Ishikawa (cell line): ENCODE data around the gene SEMA5A.

Source experiments
- CREB1 ChIP-seq: IDR thresholded peaks from 2 replicates; pipeline ENCODE4 v1.6.1; 2012; ENCODE audit warnings: low read depth
- EGR1 ChIP-seq: IDR thresholded peaks from 2 replicates; pipeline ENCODE4 v1.6.1; 2012
- EP300 ChIP-seq: IDR thresholded peaks from 2 replicates; pipeline ENCODE4 v1.6.1; 2012; ENCODE audit warnings: borderline replicate concordance
- NFIC ChIP-seq: IDR thresholded peaks from 2 replicates; pipeline ENCODE4 v1.6.1; 2012
- RAD21 ChIP-seq: IDR thresholded peaks from 2 replicates; pipeline ENCODE4 v1.6.1; 2012; ENCODE audit warnings: low read depth
- TAF1 ChIP-seq: IDR thresholded peaks from 2 replicates; pipeline ENCODE4 v1.6.1; 2012; ENCODE audit warnings: low read depth, mild to moderate bottlenecking
- TCF12 ChIP-seq: IDR thresholded peaks from 2 replicates; pipeline ENCODE4 v1.6.1; 2012; ENCODE audit warnings: low read depth
- TEAD4 ChIP-seq: IDR thresholded peaks from 2 replicates; pipeline ENCODE4 v1.6.1; 2012
- YY1 ChIP-seq: IDR thresholded peaks from 2 replicates; pipeline ENCODE4 v1.6.1; 2012; ENCODE audit warnings: low read depth
- ZBTB7A ChIP-seq: IDR thresholded peaks from 2 replicates; pipeline ENCODE4 v1.6.1; 2012; ENCODE audit warnings: low read depth
- TF ChIP-seq, protein P1 (sequence below): IDR thresholded peaks from 2 replicates; pipeline ENCODE4 v1.6.1; 2012
- TF ChIP-seq, protein P2 (sequence below): IDR thresholded peaks from 2 replicates; pipeline ENCODE4 v1.6.1; 2012; ENCODE audit warnings: low read depth, mild to moderate bottlenecking

DNA sequence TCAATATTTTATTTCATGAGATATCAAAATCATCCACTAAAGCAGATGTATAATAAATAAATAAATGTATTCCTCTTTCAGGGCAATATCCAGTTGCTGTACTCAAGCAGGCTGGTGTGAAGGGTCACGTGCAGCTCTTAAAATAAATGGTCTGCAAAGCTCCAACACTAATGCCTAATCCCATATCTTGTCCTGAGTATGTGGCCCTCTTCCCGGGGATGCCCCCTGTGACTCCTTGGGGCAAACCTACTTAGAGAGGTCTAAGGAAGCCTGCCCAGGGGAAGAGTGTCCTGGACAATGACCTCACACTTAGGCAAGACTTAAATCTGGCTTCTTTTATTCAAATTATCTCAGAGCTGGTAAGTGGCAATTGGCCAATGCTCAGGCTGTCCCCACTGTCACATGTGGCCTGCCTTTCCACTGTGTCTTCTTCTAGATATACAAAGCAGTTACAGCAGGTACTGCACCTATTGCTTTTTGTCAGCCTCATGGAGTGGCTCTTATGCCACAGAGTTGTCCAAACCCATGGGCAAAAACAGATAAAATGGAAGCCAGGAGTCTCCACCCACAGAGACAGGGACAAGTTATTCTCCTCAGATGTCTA is 55.3 kb downstream of the SEMA5A start:
- no peak for TF ChIP-seq CREB1
- TF ChIP-seq ZBTB7A = no peak
- no peak for TF ChIP-seq EP300
- no peak for TF ChIP-seq TAF1
- TF ChIP-seq, protein P1, sequence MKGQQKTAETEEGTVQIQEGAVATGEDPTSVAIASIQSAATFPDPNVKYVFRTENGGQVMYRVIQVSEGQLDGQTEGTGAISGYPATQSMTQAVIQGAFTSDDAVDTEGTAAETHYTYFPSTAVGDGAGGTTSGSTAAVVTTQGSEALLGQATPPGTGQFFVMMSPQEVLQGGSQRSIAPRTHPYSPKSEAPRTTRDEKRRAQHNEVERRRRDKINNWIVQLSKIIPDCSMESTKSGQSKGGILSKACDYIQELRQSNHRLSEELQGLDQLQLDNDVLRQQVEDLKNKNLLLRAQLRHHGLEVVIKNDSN = no peak
- TF ChIP-seq RAD21 = no peak
- no peak for TF ChIP-seq TCF12
- TF ChIP-seq TEAD4 = no peak
- no peak for TF ChIP-seq YY1
- TF ChIP-seq, protein P2, sequence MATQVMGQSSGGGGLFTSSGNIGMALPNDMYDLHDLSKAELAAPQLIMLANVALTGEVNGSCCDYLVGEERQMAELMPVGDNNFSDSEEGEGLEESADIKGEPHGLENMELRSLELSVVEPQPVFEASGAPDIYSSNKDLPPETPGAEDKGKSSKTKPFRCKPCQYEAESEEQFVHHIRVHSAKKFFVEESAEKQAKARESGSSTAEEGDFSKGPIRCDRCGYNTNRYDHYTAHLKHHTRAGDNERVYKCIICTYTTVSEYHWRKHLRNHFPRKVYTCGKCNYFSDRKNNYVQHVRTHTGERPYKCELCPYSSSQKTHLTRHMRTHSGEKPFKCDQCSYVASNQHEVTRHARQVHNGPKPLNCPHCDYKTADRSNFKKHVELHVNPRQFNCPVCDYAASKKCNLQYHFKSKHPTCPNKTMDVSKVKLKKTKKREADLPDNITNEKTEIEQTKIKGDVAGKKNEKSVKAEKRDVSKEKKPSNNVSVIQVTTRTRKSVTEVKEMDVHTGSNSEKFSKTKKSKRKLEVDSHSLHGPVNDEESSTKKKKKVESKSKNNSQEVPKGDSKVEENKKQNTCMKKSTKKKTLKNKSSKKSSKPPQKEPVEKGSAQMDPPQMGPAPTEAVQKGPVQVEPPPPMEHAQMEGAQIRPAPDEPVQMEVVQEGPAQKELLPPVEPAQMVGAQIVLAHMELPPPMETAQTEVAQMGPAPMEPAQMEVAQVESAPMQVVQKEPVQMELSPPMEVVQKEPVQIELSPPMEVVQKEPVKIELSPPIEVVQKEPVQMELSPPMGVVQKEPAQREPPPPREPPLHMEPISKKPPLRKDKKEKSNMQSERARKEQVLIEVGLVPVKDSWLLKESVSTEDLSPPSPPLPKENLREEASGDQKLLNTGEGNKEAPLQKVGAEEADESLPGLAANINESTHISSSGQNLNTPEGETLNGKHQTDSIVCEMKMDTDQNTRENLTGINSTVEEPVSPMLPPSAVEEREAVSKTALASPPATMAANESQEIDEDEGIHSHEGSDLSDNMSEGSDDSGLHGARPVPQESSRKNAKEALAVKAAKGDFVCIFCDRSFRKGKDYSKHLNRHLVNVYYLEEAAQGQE = no peak
- TF ChIP-seq EGR1 = no peak
- TF ChIP-seq NFIC = no peak
